IMR-90 (cell line): ENCODE data around the gene GADD45A. TPM values are rescaled to one million over a fixed set of nuclear protein-coding genes. Genes with fewer than 3 reads are reported as not detected.

Source experiments
- ATAC-seq: fragments of 200-7000 bp; cut with Tn5 transposase; 2 replicates; pipeline ENCODE4 v1.9.1; 2020; ENCODE audit warnings: low read depth, mild to moderate bottlenecking, moderate library complexity
- BruUV-seq: library from RNA; stranded (reverse); fragments of 400-500 nt; replicated peaks from 2 replicates; lab custom pipeline; 2021; lab: Mats Ljungman, UMichigan
- CTCF ChIA-PET: fragments of 300-600 bp; formaldehyde crosslinking; extraction: SDS; loops from one replicate; lab custom pipeline; 2021; ENCODE audit warnings: antibody characterized with exemption; lab: Yijun Ruan, JAX
- POLR2A ChIA-PET: fragments of 300-600 bp; sonication (Branson Sonifier 250); formaldehyde crosslinking; loops from one replicate; lab custom pipeline; 2022; ENCODE audit warnings: antibody characterized with exemption; ENCODE audit not compliant: unreplicated experiment; lab: Charles Lee
- DNase-seq: peaks from one replicate; pipeline ENCODE4 v3.0.0; 2013
- H2AFZ ChIP-seq: replicated peaks from 2 replicates; pipeline ENCODE3; 2013; ENCODE audit warnings: low read length, mild to moderate bottlenecking; ENCODE audit not compliant: poor library complexity
- H2AK5ac ChIP-seq: 2 replicates; pipeline ENCODE4 v1.6.1; 2013; ENCODE audit warnings: low read depth, low read length, inconsistent platforms
- H2AK9ac ChIP-seq: replicated peaks from 2 replicates; pipeline ENCODE3; 2013; ENCODE audit warnings: mild to moderate bottlenecking, low read depth, low read length, moderate library complexity; ENCODE audit not compliant: poor library complexity
- H2BK120ac ChIP-seq: 2 replicates; pipeline ENCODE4 v1.6.1; 2013; ENCODE audit warnings: low read depth, low read length, inconsistent platforms
- H2BK15ac ChIP-seq: 3 replicates; pipeline ENCODE4 v1.6.1; 2013; ENCODE audit warnings: low read depth, low read length, inconsistent platforms
- H2BK20ac ChIP-seq: 2 replicates; pipeline ENCODE4 v1.6.1; 2013; ENCODE audit warnings: low read depth, mild to moderate bottlenecking, inconsistent platforms, low read length, moderate library complexity
- H2BK5ac ChIP-seq: 2 replicates; pipeline ENCODE4 v1.6.1; 2013; ENCODE audit warnings: mild to moderate bottlenecking, low read depth, low read length, inconsistent platforms; ENCODE audit not compliant: poor library complexity, severe bottlenecking
- H3K14ac ChIP-seq: replicated peaks from 2 replicates; pipeline ENCODE4 v1.6.1; 2013; ENCODE audit warnings: low read depth, low read length, inconsistent platforms
- H3K18ac ChIP-seq: 2 replicates; pipeline ENCODE4 v1.6.1; 2013; ENCODE audit warnings: low read depth, low read length, control low read depth
- H3K23ac ChIP-seq: 2 replicates; pipeline ENCODE4 v1.6.1; 2013; ENCODE audit warnings: low read depth, low read length, inconsistent platforms
- H3K27ac ChIP-seq: 2 replicates; pipeline ENCODE4 v1.5.1; 2013; ENCODE audit warnings: mild to moderate bottlenecking, control low read depth, low read length; ENCODE audit not compliant: insufficient read depth
- H3K27me3 ChIP-seq: 2 replicates; pipeline ENCODE4 v1.6.1; 2013; ENCODE audit warnings: low read length; ENCODE audit not compliant: control insufficient read depth, insufficient read depth
- H3K36me3 ChIP-seq: 2 replicates; pipeline ENCODE4 v1.6.1; 2013; ENCODE audit warnings: low read length, mixed read lengths; ENCODE audit not compliant: control insufficient read depth, insufficient read depth
- H3K4ac ChIP-seq: 2 replicates; pipeline ENCODE4 v1.6.1; 2013; ENCODE audit warnings: low read depth, low read length, inconsistent platforms
- H3K4me1 ChIP-seq: 2 replicates; pipeline ENCODE4 v1.6.1; 2013; ENCODE audit warnings: low read length, mixed read lengths; ENCODE audit not compliant: control insufficient read depth, insufficient read depth
- H3K4me2 ChIP-seq: 2 replicates; pipeline ENCODE4 v1.6.1; 2013; ENCODE audit warnings: low read depth, mild to moderate bottlenecking, control low read depth, low read length, moderate library complexity
- H3K4me3 ChIP-seq: 2 replicates; pipeline ENCODE4 v1.5.1; 2013; ENCODE audit warnings: low read depth, mild to moderate bottlenecking, control low read depth, low read length, moderate library complexity; ENCODE audit not compliant: insufficient read depth
- H3K56ac ChIP-seq: 2 replicates; pipeline ENCODE4 v1.6.1; 2013; ENCODE audit warnings: low read length, inconsistent platforms; ENCODE audit not compliant: insufficient read depth; ENCODE audit errors: extremely low read depth
- H3K79me1 ChIP-seq, 2 experiments: 2 replicates each; pipeline ENCODE4 v1.6.1; 2013; ENCODE audit warnings: low read length in 2 of 2, inconsistent platforms in 1 of 2, low read depth in 1 of 2
- H3K9ac ChIP-seq: 2 replicates; pipeline ENCODE4 v1.6.1; 2013; ENCODE audit warnings: low read depth, low read length, control low read depth
- H3K9me1 ChIP-seq: 2 replicates; pipeline ENCODE4 v1.6.1; 2013; ENCODE audit warnings: low read length, inconsistent platforms; ENCODE audit not compliant: insufficient read depth
- H3K9me3 ChIP-seq: 2 replicates; pipeline ENCODE4 v1.6.1; 2013; ENCODE audit warnings: low read length; ENCODE audit not compliant: control insufficient read depth, insufficient read depth
- H4K20me1 ChIP-seq: 2 replicates; pipeline ENCODE4 v1.6.1; 2013; ENCODE audit warnings: low read length, inconsistent platforms; ENCODE audit not compliant: insufficient read depth
- H4K5ac ChIP-seq: 2 replicates; pipeline ENCODE4 v1.6.1; 2013; ENCODE audit warnings: mild to moderate bottlenecking, low read depth, low read length, control low read depth
- H4K8ac ChIP-seq, 2 experiments: 2 replicates each; pipeline ENCODE4 v1.6.1; 2013; ENCODE audit warnings: low read depth in 2 of 2, low read length in 2 of 2, control low read depth in 1 of 2, inconsistent platforms in 1 of 2
- H4K91ac ChIP-seq: 2 replicates; pipeline ENCODE4 v1.6.1; 2013; ENCODE audit warnings: low read depth, low read length, inconsistent platforms; ENCODE audit not compliant: insufficient read depth
- CTCF ChIP-seq: conservative IDR thresholded peaks from 2 replicates; pipeline ENCODE4 v1.5.1; 2012; ENCODE audit warnings: mild to moderate bottlenecking, low read depth, low read length, improper control_type of control experiment
- ELK1 ChIP-seq: fragments of 150-350 bp; IDR thresholded peaks from 2 replicates; pipeline ENCODE4 v1.6.1; 2016; ENCODE audit warnings: low read depth, mild to moderate bottlenecking, low read length, moderate library complexity, borderline replicate concordance
- MAFK ChIP-seq: IDR thresholded peaks from 2 replicates; pipeline ENCODE4 v1.6.1; 2012; ENCODE audit warnings: low read depth, low read length, improper control_type of control experiment
- MXI1 ChIP-seq: IDR thresholded peaks from 2 replicates; pipeline ENCODE4 v1.6.1; 2012; ENCODE audit warnings: low read depth, mild to moderate bottlenecking, low read length, moderate library complexity, borderline replicate concordance
- RAD21 ChIP-seq: IDR thresholded peaks from 2 replicates; pipeline ENCODE4 v1.6.1; 2012; ENCODE audit warnings: low read length, improper control_type of control experiment
- SMC3 ChIP-seq: fragments of 150-350 bp; IDR thresholded peaks from 2 replicates; pipeline ENCODE4 v1.6.1; 2016; ENCODE audit warnings: low read depth, mild to moderate bottlenecking, antibody characterized with exemption, low read length, moderate library complexity
- WGBS, 2 experiments: methylation state at CpG; one replicate each; pipeline versions ENCODE4 v1.1.5 to v1.1.7; 2013; ENCODE audit warnings: missing lambda C conversion rate in 2 of 2; ENCODE audit not compliant: insufficient read length in 1 of 2; ENCODE audit errors: extremely low coverage in 2 of 2; 5-methylcytosine and 5-hydroxymethylcytosine counted together
- dilution Hi-C: fragments of 300-500 bp; cut with HindIII; formaldehyde crosslinking; loops from one replicate; pipeline ENCODE4 v1.14.3; 2018; ENCODE audit warnings: low sequenced_read_pairs; ENCODE audit not compliant: unreplicated experiment
- in situ Hi-C: fragments of 300-500 bp; cut with MboI; formaldehyde crosslinking; loops from 3 replicates; pipeline ENCODE4 v1.14.3; 2019; ENCODE audit warnings: low sequenced_read_pairs, inconsistent platforms, mixed read lengths
- intact Hi-C: fragments of 100-400 bp; cut with micrococcal nuclease; formaldehyde crosslinking; loops from 2 replicates; pipeline ENCODE4 v1.10.0; 2022
- polyA plus RNA-seq, 3 experiments: library from polyadenylated mRNA; depleted of rRNA; stranded (reverse); fragments of >200 nt; gene quantifications; 2 replicates each; pipeline ENCODE4 v1.2.3, GENCODE V29; 2012; ENCODE audit warnings: low replicate concordance in 1 of 3
- total RNA-seq: library from RNA; depleted of rRNA; stranded (reverse); fragments of >200 nt; gene quantifications from 2 replicates; pipeline ENCODE4 v1.2.3, GENCODE V29; 2012

The GADD45A gene
- total and polyA plus RNA-seq, 2 of the 4 experiments (the other 2 are of a cell fraction), result 10.9 to 114 TPM

GRCh38 chr1:67696708-67697107 is 11.7 kb downstream of the GADD45A start:
- Histone ChIP-seq H3K9me3 (no peaks in the 10 kb centered on the region), H3K14ac (no peak overlapping the region), H3K4me2 (no peak overlapping the region), H3K4ac (no peak overlapping the region), H2AK5ac (no peak overlapping the region), H3K23ac (no peak overlapping the region), H3K27me3 (no peaks in the 10 kb centered on the region), H3K9me1 (peaks cover 16% of the 10 kb centered on the region), H3K4me1 (peaks cover 10% of the 10 kb centered on the region), H4K20me1 (no peaks in the 10 kb centered on the region), H2AFZ (no peak overlapping the region), H4K5ac (no peak overlapping the region), H3K27ac (no peak overlapping the region), H3K4me3 (no peak overlapping the region), H2BK15ac (no peak overlapping the region), H3K9ac (no peak overlapping the region), H3K36me3 (no peaks in the 10 kb centered on the region; the same call in 1 of the 2 replicates), H2BK5ac (no peak overlapping the region), H4K8ac (no peak overlapping the region), H2AK9ac (no peak overlapping the region), H4K91ac (no peak overlapping the region), H2BK120ac (no peak overlapping the region), H3K18ac (no peak overlapping the region), H2BK20ac (no peak overlapping the region), H3K56ac (no peak overlapping the region), H3K79me1 (peaks cover under 1 to 15% of the 10 kb centered on the region in 2 experiments; a peak in 3 of 4 replicates)
- intact Hi-C loops (no loop called here), in situ Hi-C loops (loop anchor here (25.0 kb wide), 1 partner anchor 134 kb away; no protein-coding TSS in a partner anchor), dilution Hi-C loops (no loop called here)
- POLR2A ChIA-PET, result no interaction called here
- DNase-seq (no peak), ATAC-seq (no peak)
- CTCF ChIA-PET, result interaction anchor here (1.0 to 1.2 kb wide), 2 partner anchors 45 to 64 kb away, joined by 3 to 5 read pairs; no protein-coding TSS in a partner anchor
- 100% methylated on average over 1 of the region's 3 CpGs; no CpG with 5 or more reads in 1 of the 2 experiments for WGBS, 2 experiments
- BruUV-seq, result no TSS peak
- TF ChIP-seq RAD21 (no peak), CTCF (no peak), SMC3 (no peak), MXI1 (no peak), ELK1 (no peak), MAFK (no peak)
